MM.1S (cell line): ENCODE results near the gene SYNE1.

Source experiments
- DNase-seq: peaks from one replicate; pipeline ENCODE4 v3.0.0-alpha.2; 2015
- H2AFZ ChIP-seq: fragments of 300-600 bp; sonication (generic); 2 replicates; pipeline ENCODE4 v1.6.0; 2016; ENCODE audit warnings: antibody characterized with exemption, low read length
- H3F3A ChIP-seq: fragments of 300-600 bp; sonication (generic); 2 replicates; pipeline ENCODE4 v1.6.1; 2016; ENCODE audit warnings: mild to moderate bottlenecking, antibody characterized with exemption, low read length, moderate library complexity, mixed read lengths; ENCODE audit not compliant: insufficient read depth
- H3K27ac ChIP-seq: fragments of 300-600 bp; sonication (generic); 2 replicates; pipeline ENCODE4 v1.5.1; 2016; ENCODE audit warnings: mild to moderate bottlenecking, low read length
- H3K27me3 ChIP-seq: fragments of 300-600 bp; sonication (generic); replicated peaks from 2 replicates; pipeline ENCODE4 v1.6.0; 2016; ENCODE audit warnings: low read length; ENCODE audit not compliant: insufficient read depth
- H3K36me3 ChIP-seq: fragments of 300-600 bp; sonication (generic); replicated peaks from 2 replicates; pipeline ENCODE4 v1.6.1; 2016; ENCODE audit warnings: mild to moderate bottlenecking, low read length, mixed read lengths; ENCODE audit not compliant: insufficient read depth
- H3K4me1 ChIP-seq: fragments of 300-600 bp; sonication (generic); 2 replicates; pipeline ENCODE4 v1.6.1; 2016; ENCODE audit warnings: low read length, mixed read lengths
- H3K4me2 ChIP-seq: fragments of 300-600 bp; sonication (generic); 2 replicates; pipeline ENCODE4 v1.6.0; 2016; ENCODE audit warnings: low read depth, low read length
- H3K4me3 ChIP-seq: fragments of 300-600 bp; sonication (generic); 2 replicates; pipeline ENCODE4 v1.5.1; 2016; ENCODE audit warnings: low read length, mixed read lengths
- H3K79me2 ChIP-seq: fragments of 300-600 bp; sonication (generic); 2 replicates; pipeline ENCODE4 v1.6.1; 2016; ENCODE audit warnings: mixed run types, low read length, mixed read lengths
- H3K9ac ChIP-seq: fragments of 300-600 bp; sonication (generic); 2 replicates; pipeline ENCODE4 v1.6.1; 2016; ENCODE audit warnings: low read length, mixed read lengths
- H3K9me2 ChIP-seq: fragments of 300-600 bp; sonication (generic); replicated peaks from 2 replicates; pipeline ENCODE4 v1.6.1; 2016; ENCODE audit warnings: mild to moderate bottlenecking, low read length, mixed read lengths; ENCODE audit not compliant: insufficient read depth
- H3K9me3 ChIP-seq: fragments of 300-600 bp; sonication (generic); replicated peaks from 2 replicates; pipeline ENCODE4 v1.6.1; 2016; ENCODE audit warnings: mild to moderate bottlenecking, low read length, mixed read lengths; ENCODE audit not compliant: insufficient read depth
- H4K20me1 ChIP-seq: fragments of 300-600 bp; sonication (generic); 2 replicates; pipeline ENCODE4 v1.6.1; 2016; ENCODE audit warnings: mild to moderate bottlenecking, low read length, moderate library complexity, mixed read lengths; ENCODE audit not compliant: insufficient read depth
- EZH2 ChIP-seq: fragments of 300-600 bp; sonication (generic); optimal IDR thresholded peaks from 2 replicates; pipeline ENCODE3; 2017; ENCODE audit warnings: low read depth, mild to moderate bottlenecking, antibody characterized with exemption, low read length, mixed read lengths
- EZH2phosphoT487 ChIP-seq: fragments of 300-600 bp; sonication (generic); IDR thresholded peaks from 2 replicates; pipeline ENCODE4 v1.6.1; 2018; ENCODE audit warnings: antibody characterized with exemption, low read length
- TF ChIP-seq, protein P1 (sequence below): fragments of 300-600 bp; sonication (generic); IDR thresholded peaks from 2 replicates; pipeline ENCODE4 v1.5.1; 2016; ENCODE audit warnings: antibody characterized with exemption, low read length, mixed read lengths

The SYNE1 gene

GRCh38 chr6:152290693-152291092 is 346.5 kb downstream of the SYNE1 start:
- H3K4me2 ChIP-seq, result no peak overlapping the region
- no peaks in the 10 kb centered on the region for H3F3A ChIP-seq
- no peak overlapping the region for H2AFZ ChIP-seq
- H3K27ac ChIP-seq, result no peak overlapping the region
- no peak for DNase-seq
- no peaks in the 10 kb centered on the region for H3K27me3 ChIP-seq
- no peaks in the 10 kb centered on the region for H3K9me3 ChIP-seq
- H4K20me1 ChIP-seq, result no peaks in the 10 kb centered on the region
- H3K9me2 ChIP-seq, result no peaks in the 10 kb centered on the region
- H3K9ac ChIP-seq, result no peak overlapping the region
- no peak for TF ChIP-seq EZH2
- TF ChIP-seq, protein P1, sequence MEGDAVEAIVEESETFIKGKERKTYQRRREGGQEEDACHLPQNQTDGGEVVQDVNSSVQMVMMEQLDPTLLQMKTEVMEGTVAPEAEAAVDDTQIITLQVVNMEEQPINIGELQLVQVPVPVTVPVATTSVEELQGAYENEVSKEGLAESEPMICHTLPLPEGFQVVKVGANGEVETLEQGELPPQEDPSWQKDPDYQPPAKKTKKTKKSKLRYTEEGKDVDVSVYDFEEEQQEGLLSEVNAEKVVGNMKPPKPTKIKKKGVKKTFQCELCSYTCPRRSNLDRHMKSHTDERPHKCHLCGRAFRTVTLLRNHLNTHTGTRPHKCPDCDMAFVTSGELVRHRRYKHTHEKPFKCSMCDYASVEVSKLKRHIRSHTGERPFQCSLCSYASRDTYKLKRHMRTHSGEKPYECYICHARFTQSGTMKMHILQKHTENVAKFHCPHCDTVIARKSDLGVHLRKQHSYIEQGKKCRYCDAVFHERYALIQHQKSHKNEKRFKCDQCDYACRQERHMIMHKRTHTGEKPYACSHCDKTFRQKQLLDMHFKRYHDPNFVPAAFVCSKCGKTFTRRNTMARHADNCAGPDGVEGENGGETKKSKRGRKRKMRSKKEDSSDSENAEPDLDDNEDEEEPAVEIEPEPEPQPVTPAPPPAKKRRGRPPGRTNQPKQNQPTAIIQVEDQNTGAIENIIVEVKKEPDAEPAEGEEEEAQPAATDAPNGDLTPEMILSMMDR, result no peak
- no peak for TF ChIP-seq EZH2phosphoT487
- H3K36me3 ChIP-seq, result no peaks in the 10 kb centered on the region
- H3K79me2 ChIP-seq, result no peaks in the 10 kb centered on the region; the same call in 1 of the 2 replicates
- no peaks in the 10 kb centered on the region for H3K4me1 ChIP-seq
- H3K4me3 ChIP-seq, result no peak overlapping the region

GRCh38 chr6:152277826-152278329 is 359.3 kb downstream of the SYNE1 start:
- H3K79me2 ChIP-seq, result no peaks in the 10 kb centered on the region

GRCh38 chr6:152273638-152274037 is 363.5 kb downstream of the SYNE1 start:
- H3K79me2 ChIP-seq, result no peaks in the 10 kb centered on the region
- no peak overlapping the region for H3K27ac ChIP-seq
- no peaks in the 10 kb centered on the region for H3K36me3 ChIP-seq
- no peak overlapping the region for H3K4me2 ChIP-seq
- TF ChIP-seq EZH2 (no peak), EZH2phosphoT487 (no peak)
- TF ChIP-seq, protein P1, result no peak
- no peaks in the 10 kb centered on the region for H3K9me3 ChIP-seq
- H3K9ac ChIP-seq, result no peak overlapping the region
- no peak overlapping the region for H3K4me3 ChIP-seq
- no peaks in the 10 kb centered on the region for H3F3A ChIP-seq
- H3K4me1 ChIP-seq, result no peaks in the 10 kb centered on the region
- no peaks in the 10 kb centered on the region for H3K9me2 ChIP-seq
- no peak for DNase-seq
- no peaks in the 10 kb centered on the region for H4K20me1 ChIP-seq
- no peak overlapping the region for H2AFZ ChIP-seq
- H3K27me3 ChIP-seq, result no peaks in the 10 kb centered on the region

More at GRCh38 chr6:152277826-152278329, 359.3 kb downstream of the SYNE1 start:
- Histone ChIP-seq H3K4me1 (no peaks in the 10 kb centered on the region), H3K9me3 (no peaks in the 10 kb centered on the region), H3K36me3 (no peaks in the 10 kb centered on the region), H3F3A (no peaks in the 10 kb centered on the region), H3K4me3 (no peak overlapping the region), H4K20me1 (no peaks in the 10 kb centered on the region), H3K27ac (no peak overlapping the region), H3K9me2 (no peaks in the 10 kb centered on the region), H3K27me3 (no peaks in the 10 kb centered on the region), H3K9ac (no peak overlapping the region), H2AFZ (no peak overlapping the region), H3K4me2 (no peak overlapping the region)
- DNase-seq, result no peak
- TF ChIP-seq, protein P1, result no peak
- TF ChIP-seq EZH2phosphoT487, result no peak
- TF ChIP-seq EZH2, result no peak
